SHP77 (cell line): ENCODE measurements around the gene CDKAL1.
"Not testable (repeated sequence)": the region's sequence is repeated elsewhere in the genome, so short reads cannot be mapped to it uniquely, and the experiment has no call there.

Experiments
- DNase-seq, 2 experiments: peaks; one replicate each; lab custom pipeline; 2025; lab: John Stamatoyannopoulos, UW

Gene CDKAL1

GRCh38 chr6:21208796-21209186 lies 674.5 kb downstream of the CDKAL1 start:
- no peak for DNase-seq

- DNase-seq, result no peak
Measured at GRCh38 chr6:21213492-21213891, 679.2 kb downstream of the CDKAL1 start.

- DNase-seq, result no peak
Measured at GRCh38 chr6:21214738-21215448, 680.6 kb downstream of the CDKAL1 start.

GRCh38 chr6:21219241-21219640 lies 685.0 kb downstream of the CDKAL1 start:
- no peak for DNase-seq

GRCh38 chr6:21219856-21220255 lies 685.6 kb downstream of the CDKAL1 start:
- DNase-seq, result no peak

GRCh38 chr6:21220271-21220987 lies 686.2 kb downstream of the CDKAL1 start:
- no peak for DNase-seq

GRCh38 chr6:21222656-21223055 lies 688.4 kb downstream of the CDKAL1 start:
- DNase-seq, result no peak

- no peak for DNase-seq
Measured at GRCh38 chr6:21225912-21226311, 691.7 kb downstream of the CDKAL1 start.

GRCh38 chr6:21227486-21227885 lies 693.2 kb downstream of the CDKAL1 start:
- DNase-seq, result no peak

GRCh38 chr6:21228411-21228810 lies 694.2 kb downstream of the CDKAL1 start:
- no peak for DNase-seq

GRCh38 chr6:21228876-21229460 lies 694.7 kb downstream of the CDKAL1 start:
- no peak for DNase-seq

GRCh38 chr6:21230536-21230935 lies 696.3 kb downstream of the CDKAL1 start:
- no peak for DNase-seq

GRCh38 chr6:21235162-21235561 lies 700.9 kb downstream of the CDKAL1 start:
- DNase-seq, result no peak

- no peak for DNase-seq
Measured at GRCh38 chr6:21238208-21238607, 704.0 kb downstream of the CDKAL1 start.

GRCh38 chr6:21240709-21241108 lies 706.5 kb downstream of the CDKAL1 start:
- DNase-seq, result no peak

- DNase-seq, result no peak
Measured at GRCh38 chr6:21241231-21242130, 707.2 kb downstream of the CDKAL1 start.

GRCh38 chr6:21244897-21245470 lies 710.7 kb downstream of the CDKAL1 start:
- no peak for DNase-seq

GRCh38 chr6:21245488-21245887 lies 711.2 kb downstream of the CDKAL1 start:
- DNase-seq, result no peak

GRCh38 chr6:21246075-21246474 lies 711.8 kb downstream of the CDKAL1 start:
- no peak for DNase-seq

- DNase-seq, result not testable (repeated sequence)
Measured at GRCh38 chr6:21254460-21254859, 720.2 kb downstream of the CDKAL1 start.

- DNase-seq, result no peak
Measured at GRCh38 chr6:21256197-21256596, 721.9 kb downstream of the CDKAL1 start.

GRCh38 chr6:21257125-21257524 lies 722.9 kb downstream of the CDKAL1 start:
- DNase-seq, result no peak
